ENCODE results near the gene MYOG. TPM values are rescaled to one million over a fixed set of nuclear protein-coding genes. Genes with fewer than 3 reads are reported as not detected.

The MYOG gene
- total and polyA plus RNA-seq, 2 of the 13 experiments (the other 11 are each of a cell fraction or from before 2014, with no cell fraction given) = not detected

DNA sequence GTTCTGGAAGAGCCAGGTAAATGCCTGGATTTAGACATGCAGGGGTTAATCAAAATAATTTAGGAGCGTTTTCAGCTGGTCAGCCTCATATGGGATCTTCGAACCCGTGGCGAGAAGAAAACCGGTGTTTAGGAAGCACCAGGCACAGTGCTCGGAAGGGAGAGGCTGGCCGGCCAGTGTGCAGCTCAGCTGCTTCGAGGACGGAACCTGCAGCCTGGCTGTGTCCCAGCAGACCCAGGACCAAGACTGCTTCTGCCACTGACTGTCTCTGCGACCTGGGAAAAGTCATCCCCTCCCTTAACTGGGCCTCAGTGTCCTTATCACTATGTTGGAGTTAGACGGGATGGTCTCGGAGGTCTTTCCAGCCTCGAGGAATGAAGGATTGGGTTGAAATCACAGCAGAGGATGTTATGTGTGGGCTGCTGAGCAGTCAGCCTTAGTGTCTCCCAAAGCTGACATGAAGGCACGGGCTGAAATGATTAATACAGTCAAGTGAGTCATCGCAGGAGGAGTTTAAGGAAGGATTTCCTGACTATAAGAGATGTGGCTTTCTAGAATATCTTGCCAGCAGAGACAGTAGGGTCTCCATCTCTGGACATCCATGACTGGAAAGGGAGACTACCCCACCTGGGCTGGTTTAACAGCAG, 38.7 kb downstream of the MYOG start (continued):
- TF ChIP-seq, protein P1, sequence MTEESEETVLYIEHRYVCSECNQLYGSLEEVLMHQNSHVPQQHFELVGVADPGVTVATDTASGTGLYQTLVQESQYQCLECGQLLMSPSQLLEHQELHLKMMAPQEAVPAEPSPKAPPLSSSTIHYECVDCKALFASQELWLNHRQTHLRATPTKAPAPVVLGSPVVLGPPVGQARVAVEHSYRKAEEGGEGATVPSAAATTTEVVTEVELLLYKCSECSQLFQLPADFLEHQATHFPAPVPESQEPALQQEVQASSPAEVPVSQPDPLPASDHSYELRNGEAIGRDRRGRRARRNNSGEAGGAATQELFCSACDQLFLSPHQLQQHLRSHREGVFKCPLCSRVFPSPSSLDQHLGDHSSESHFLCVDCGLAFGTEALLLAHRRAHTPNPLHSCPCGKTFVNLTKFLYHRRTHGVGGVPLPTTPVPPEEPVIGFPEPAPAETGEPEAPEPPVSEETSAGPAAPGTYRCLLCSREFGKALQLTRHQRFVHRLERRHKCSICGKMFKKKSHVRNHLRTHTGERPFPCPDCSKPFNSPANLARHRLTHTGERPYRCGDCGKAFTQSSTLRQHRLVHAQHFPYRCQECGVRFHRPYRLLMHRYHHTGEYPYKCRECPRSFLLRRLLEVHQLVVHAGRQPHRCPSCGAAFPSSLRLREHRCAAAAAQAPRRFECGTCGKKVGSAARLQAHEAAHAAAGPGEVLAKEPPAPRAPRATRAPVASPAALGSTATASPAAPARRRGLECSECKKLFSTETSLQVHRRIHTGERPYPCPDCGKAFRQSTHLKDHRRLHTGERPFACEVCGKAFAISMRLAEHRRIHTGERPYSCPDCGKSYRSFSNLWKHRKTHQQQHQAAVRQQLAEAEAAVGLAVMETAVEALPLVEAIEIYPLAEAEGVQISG (CRISPR knock-in tag; IDR thresholded peaks at IDR 0.05) = no peak
- TF ChIP-seq ZNF550 (CRISPR knock-in tag; IDR thresholded peaks at IDR 0.05; ENCODE audit: borderline replicate concordance) (no peak), TOPORS (CRISPR knock-in tag; IDR thresholded peaks at IDR 0.05) (no peak), CEBPB (IDR thresholded peaks at IDR 0.05; ENCODE audit: borderline replicate concordance, low read depth, low read length) (no peak)
- TF ChIP-seq, protein P2, sequence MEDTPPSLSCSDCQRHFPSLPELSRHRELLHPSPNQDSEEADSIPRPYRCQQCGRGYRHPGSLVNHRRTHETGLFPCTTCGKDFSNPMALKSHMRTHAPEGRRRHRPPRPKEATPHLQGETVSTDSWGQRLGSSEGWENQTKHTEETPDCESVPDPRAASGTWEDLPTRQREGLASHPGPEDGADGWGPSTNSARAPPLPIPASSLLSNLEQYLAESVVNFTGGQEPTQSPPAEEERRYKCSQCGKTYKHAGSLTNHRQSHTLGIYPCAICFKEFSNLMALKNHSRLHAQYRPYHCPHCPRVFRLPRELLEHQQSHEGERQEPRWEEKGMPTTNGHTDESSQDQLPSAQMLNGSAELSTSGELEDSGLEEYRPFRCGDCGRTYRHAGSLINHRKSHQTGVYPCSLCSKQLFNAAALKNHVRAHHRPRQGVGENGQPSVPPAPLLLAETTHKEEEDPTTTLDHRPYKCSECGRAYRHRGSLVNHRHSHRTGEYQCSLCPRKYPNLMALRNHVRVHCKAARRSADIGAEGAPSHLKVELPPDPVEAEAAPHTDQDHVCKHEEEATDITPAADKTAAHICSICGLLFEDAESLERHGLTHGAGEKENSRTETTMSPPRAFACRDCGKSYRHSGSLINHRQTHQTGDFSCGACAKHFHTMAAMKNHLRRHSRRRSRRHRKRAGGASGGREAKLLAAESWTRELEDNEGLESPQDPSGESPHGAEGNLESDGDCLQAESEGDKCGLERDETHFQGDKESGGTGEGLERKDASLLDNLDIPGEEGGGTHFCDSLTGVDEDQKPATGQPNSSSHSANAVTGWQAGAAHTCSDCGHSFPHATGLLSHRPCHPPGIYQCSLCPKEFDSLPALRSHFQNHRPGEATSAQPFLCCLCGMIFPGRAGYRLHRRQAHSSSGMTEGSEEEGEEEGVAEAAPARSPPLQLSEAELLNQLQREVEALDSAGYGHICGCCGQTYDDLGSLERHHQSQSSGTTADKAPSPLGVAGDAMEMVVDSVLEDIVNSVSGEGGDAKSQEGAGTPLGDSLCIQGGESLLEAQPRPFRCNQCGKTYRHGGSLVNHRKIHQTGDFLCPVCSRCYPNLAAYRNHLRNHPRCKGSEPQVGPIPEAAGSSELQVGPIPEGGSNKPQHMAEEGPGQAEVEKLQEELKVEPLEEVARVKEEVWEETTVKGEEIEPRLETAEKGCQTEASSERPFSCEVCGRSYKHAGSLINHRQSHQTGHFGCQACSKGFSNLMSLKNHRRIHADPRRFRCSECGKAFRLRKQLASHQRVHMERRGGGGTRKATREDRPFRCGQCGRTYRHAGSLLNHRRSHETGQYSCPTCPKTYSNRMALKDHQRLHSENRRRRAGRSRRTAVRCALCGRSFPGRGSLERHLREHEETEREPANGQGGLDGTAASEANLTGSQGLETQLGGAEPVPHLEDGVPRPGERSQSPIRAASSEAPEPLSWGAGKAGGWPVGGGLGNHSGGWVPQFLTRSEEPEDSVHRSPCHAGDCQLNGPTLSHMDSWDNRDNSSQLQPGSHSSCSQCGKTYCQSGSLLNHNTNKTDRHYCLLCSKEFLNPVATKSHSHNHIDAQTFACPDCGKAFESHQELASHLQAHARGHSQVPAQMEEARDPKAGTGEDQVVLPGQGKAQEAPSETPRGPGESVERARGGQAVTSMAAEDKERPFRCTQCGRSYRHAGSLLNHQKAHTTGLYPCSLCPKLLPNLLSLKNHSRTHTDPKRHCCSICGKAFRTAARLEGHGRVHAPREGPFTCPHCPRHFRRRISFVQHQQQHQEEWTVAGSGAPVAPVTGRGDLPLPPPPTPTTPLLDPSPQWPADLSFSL (CRISPR knock-in tag; IDR thresholded peaks at IDR 0.05) = no peak
- TF ChIP-seq, protein P3, sequence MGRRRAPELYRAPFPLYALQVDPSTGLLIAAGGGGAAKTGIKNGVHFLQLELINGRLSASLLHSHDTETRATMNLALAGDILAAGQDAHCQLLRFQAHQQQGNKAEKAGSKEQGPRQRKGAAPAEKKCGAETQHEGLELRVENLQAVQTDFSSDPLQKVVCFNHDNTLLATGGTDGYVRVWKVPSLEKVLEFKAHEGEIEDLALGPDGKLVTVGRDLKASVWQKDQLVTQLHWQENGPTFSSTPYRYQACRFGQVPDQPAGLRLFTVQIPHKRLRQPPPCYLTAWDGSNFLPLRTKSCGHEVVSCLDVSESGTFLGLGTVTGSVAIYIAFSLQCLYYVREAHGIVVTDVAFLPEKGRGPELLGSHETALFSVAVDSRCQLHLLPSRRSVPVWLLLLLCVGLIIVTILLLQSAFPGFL (CRISPR knock-in tag; IDR thresholded peaks at IDR 0.05) = no peak
